Fibroblast of peridontal ligament (primary cell): ENCODE results near the gene CCDC78.
"Not testable (repeated sequence)": the region's sequence is repeated elsewhere in the genome, so short reads cannot be mapped to it uniquely, and the experiment has no call there.

Source experiments
- DNase-seq: peaks from one replicate; pipeline ENCODE4 v3.0.0-alpha.2; 2010; ENCODE audit errors: extremely low read depth

Gene CCDC78

DNA sequence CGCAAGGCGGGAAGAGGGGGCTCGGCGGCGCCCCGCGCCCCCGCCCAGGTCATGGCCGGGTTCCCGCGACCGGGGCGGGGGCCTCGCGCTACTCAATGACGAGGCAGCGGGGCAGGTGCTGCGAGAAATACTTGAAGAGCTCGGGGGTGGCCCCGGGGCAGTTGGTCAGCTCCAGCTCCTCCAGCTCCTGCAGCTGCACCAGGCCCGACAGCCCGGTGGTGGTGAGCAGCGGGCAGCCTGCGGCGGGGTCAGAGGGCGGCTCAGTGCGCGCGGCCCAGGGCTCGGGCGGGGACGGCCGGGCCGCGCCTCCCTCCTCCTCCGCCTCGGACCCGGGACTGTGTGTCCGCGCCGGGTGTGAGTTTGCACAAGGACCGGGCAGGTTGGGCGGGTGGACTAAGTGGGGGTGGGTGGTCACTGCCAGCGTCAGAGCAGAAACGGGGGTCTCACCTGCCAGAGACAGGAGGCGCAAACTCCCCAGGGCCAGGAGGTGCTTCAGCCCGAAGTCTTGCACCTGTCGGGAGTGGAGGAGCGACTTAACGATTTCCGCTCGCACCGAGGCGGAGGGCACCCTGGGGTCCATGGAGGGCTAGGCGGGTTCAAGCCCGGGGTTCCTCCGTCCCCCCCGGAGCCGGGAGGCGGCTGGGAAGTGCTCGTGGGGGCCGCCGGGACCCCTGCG, 31.9 kb downstream of the CCDC78 start:
- DNase-seq: no peak

DNA sequence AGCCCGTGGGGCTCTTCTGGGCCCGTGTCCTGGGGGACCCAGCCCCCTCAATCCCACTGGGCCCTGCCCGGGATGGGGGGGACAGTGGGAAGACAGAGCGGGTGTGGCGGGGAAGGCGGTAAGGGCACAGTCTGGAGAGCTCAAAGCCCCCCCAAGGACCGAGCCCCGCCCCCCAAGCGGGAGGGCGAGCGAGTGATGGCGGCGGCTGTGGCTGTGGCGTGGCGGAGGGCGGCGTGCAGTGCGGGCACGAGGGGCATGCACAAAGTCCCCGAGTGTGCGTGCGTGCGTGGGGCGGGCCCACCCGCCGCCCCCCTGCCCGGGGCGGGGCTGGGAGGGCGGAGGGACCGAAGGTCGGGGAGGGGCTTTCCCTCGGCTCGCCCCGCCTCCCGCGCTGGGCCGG, 32.5 kb downstream of the CCDC78 start:
- DNase-seq: no peak

DNA sequence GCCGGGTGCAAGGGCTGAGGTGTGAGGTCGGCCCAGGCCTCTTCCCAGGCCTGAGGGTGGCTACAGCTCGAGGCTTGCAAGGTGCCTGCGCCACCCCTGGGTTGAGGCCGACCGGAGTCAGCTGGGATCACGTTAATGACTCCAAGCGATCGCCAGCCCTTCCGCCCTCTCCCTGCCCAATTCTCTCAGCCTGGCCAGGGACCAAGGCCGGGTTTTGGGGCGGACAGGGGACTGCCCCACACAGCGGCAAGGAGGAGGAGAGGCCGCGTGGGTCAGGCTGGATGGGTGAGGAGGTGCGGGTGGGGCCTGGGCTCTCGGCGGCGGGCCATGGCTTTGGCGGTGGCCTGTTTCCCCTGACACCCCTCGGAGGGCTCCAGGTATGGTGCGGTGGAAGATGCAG, 32.9 kb downstream of the CCDC78 start:
- DNase-seq: no peak

DNA sequence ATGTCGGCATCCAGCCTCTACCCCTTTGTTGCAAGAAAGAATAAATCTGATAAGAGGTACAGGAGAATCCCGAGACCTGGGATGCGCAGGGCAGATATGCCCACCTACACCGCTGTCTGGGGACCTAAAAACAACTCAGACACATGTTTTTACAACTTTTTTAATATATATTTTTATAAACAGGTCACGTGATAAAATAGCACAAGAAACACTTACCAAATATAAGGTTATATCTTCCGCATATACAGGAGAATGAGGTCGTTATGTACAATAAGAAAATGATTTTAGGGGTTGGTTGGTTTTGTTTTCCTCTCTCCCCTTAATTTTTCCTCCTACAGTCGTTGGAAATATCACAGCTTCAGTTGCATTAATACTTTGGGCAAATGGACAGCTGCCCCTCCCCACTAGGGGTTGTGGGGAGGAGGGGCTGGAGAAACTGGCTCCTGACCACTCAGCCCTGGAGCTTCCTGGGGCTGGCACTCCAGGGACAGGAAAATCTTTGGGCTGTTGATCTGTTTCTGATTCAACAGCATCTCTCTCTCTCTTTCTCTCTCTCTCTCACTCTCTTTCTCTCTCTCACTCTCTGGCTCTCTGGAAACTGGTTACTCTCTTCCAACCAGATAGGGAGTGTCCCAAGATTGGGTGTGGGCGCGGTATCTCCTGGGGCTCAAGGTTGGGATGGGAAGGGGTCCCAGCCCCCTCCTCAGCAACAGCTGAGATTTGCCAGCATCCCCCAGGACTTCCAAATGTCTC, 33.7 kb downstream of the CCDC78 start:
- DNase-seq: no peak

DNA sequence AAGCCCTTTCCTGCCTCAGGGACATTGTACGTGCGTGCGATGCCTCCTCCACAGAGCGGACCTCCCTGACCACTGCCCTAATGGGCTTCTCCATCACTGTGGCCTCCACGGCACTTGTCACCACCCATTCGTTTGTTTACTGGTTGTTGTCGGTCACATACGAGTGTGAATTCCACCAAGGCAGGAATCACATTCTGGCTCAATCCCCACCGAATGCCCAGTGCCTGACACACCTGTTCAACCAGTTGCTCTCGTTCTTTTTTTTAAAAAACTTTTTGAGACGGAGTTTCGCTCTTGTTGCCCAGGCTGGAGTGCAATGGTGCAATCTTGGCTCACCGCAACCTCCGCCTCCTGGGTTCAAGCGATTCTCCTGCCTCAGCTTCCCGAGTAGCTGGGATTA, 35.0 kb downstream of the CCDC78 start:
- DNase-seq: not testable (repeated sequence)

DNA sequence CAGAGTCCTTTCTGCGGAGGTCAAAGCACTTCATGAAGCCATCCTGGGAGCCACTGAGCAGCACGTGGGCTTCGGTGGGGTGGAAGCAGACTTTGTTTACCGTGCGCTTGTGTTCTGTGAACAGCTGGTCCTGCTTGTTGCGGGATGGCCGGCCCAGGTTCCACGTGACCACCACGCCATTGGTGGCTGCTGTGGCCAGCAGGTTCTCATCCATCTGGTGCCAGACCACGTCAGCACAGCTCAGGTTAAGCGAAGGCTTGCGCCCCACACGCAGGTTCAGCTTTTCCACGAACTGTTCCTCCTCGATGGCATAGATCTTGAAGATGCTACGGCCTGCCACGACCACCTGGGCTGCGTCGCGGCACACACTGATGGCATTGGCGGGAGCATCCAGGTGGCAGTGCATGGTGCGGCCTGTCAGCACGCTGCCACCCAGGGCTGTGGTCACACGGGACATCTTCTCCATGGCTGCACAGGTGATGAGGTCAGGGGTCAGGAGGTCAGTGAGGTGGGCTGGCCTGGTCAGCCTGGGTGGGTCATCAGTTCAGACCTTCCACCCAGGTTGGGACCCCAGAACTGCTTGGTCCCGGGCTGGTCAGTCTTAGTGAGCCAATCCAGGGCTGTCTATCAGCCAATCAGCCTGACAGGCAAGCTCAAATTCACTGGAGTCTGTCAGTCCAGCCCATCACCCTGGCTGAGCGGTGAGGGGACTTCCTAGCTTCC, 36.9 kb downstream of the CCDC78 start:
- no peak for DNase-seq

DNA sequence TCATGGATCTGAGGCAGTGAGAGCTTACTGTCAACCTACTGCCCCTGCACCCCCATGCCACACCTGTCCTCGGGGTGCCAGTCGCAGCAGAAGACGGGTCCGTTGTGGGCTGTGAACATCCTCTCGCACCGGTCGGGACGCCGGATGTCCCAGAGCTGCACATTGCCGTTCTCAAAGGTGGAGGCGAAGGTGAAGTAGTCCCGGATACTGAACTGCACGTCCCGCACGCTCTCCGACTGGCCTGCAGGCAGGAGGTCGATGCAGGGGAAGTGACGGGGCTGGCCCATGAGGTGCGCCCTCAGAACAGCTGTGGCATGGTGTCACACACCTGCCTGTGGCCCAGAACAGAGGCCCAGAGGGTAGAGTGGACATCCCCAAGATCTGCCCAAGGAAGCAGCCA, 38.7 kb downstream of the CCDC78 start:
- DNase-seq: no peak

DNA sequence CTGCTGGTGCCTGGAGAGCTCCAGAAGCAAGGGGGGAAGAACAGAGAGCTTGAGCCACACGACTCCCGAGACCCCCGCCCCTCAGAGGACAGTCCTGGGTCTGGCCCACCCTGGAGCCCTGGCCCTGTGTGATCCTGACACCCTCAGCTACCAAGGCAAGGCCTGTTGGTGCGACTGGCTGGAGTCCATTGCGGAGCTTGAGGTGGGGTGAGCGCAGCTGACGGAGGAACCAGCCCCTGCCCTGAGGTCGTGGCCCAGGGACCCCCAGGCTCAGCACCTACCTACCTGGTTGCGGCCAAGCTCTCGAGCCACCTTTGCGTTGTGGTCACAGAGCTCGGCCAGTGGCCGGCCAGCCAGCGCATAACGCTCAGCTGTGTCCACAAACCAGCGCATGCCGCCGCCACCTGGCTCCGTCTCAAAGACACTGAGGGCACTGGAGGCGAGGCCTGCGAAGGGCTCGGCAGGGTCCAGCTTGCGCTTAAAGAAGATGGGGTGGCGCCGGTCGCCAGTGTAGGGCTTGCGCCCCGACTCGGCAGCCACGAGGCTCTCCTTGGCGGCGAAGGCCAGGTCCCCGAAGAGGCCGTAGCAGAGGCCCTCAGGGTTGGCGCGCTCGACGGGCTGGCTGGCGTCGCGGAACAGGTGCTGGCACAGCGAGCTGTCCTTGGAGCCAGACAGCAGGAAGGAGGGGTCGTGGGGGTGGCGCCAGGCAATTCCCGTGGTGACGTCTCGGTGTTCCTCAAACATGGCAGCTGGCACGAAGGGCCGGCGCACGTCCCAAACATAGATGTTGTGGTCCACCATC, 39.6 kb downstream of the CCDC78 start:
- DNase-seq: no peak

DNA sequence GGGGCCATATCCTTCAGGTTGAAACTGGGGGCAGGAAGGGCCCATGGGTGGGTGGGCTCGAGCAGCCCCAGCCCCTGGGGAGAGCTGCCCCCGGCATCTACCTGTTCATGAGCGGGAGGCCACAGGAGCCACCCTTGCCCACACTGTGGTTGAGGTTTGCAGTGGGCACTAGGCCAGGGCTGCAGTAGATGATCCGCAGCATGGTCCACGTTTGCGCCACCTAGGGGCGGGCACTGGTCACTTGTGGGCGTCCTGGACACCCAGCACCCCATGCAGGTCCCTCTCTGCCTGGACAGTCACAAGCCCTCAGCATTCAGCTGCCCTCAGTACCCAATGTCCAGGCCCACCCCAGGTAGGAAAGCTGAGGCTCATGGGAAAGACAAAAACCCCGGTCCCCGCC, 40.3 kb downstream of the CCDC78 start:
- DNase-seq: no peak

DNA sequence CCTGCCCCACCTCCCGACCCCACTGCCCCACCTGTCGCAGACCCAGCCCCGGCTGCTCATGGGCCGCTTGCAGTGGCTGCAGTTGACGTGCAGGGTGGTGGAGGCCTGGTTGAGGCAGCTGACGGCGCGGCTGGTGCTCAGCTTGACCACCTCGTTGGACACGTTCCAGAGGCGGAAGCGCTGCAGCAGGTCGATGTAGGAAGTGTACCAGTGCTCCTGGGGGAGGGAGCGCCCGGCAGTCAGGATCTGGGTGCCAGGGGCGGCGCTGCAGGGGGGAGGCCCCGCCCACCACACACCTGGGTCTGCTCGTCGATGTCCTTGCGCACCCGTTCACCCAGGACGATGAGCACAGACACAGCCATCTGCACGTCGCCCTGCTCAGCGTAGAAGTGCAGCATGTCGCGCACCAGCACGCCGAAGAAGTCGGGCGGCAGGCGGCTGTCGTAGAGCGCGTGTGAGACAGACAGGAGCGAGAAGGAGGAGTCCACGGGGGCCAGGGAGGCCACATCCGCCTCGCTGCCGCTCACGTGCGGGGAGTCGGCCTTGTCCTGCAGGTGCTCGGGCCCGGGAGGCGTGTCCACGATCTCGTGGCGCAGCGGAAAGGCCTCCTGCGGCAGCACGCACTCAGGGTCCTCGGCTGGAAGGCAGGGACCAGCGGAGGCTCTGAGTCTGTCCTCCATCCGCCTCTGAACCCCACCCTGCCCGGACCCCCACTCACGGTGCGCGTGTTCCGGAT, 41.1 kb downstream of the CCDC78 start:
- DNase-seq: no peak

DNA sequence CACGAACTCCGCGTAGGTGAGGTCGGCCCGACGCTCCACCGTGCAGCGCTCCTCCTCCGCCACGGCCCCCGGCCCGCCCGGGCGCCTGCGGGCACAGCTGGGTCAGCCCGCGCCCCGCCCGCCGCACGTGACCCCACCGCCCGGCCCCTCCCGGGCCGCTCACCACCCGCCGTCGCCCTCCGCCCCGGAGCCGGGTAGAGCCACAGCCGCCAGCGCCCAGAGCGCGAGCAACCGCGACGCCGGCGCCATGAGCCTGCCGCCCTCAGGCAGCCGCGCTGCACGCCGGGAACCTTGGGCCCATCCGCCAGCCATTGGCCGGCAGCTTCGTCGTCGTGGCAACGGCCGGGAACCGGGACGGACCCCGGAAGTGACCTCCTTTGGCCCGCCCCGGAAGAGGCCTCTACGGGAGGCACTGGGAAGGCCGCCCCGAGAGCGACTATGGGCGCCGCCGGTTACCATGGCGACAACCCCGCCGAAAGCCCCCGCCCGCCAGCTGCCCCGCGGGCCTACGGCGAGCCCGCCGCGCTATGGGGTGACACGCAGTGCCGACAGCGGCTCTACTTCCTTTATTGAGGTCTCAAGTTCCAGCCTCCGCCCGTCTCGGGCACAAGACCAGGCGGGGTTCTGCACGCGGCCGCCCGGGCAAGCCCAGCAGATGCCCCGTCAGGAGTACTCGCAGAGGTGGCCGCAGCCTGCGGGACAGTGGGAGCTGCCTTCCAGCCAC, 42.0 kb downstream of the CCDC78 start, which contains the start of gene JMJD8:
Gene JMJD8, minus strand, starts transcription at position 264 of the 724 bp plus-strand sequence. Its CDS starts 15 bp downstream, at position 249.
- peak; percentile 89 for DNase-seq

DNA sequence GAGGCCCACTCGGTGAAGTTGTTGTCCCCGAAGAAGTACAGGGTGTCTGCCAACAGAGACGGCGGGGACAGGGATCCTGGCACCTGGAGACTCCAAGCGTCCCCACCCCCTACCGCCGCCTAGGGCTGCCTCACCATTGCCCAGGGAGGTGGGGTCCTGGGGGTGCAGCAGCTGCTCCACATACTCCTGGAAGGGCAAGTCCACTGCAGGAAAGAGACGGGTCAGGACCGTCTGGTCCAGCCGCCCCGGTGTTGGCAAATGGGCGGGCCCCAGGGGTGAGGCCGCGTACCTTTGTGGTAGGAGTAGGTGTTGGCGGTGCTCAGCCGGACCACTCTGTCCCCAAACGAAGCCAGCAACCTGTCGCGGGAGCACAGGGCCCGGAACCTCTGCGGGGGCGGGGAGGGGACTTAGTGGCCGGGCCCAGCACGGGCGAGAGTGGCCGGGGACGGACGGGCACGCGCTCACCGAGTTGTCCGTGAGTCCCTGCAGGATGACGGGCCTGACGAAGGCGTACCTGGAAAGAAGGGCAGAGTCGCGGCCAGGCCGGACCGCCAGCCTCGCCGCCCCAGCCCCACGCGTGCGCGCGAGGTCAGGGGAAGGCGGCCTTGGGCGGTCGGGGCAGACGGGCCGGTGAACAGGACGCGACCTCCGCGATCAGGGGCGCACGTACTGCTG, 42.7 kb downstream of the CCDC78 start:
- DNase-seq: no peak

DNA sequence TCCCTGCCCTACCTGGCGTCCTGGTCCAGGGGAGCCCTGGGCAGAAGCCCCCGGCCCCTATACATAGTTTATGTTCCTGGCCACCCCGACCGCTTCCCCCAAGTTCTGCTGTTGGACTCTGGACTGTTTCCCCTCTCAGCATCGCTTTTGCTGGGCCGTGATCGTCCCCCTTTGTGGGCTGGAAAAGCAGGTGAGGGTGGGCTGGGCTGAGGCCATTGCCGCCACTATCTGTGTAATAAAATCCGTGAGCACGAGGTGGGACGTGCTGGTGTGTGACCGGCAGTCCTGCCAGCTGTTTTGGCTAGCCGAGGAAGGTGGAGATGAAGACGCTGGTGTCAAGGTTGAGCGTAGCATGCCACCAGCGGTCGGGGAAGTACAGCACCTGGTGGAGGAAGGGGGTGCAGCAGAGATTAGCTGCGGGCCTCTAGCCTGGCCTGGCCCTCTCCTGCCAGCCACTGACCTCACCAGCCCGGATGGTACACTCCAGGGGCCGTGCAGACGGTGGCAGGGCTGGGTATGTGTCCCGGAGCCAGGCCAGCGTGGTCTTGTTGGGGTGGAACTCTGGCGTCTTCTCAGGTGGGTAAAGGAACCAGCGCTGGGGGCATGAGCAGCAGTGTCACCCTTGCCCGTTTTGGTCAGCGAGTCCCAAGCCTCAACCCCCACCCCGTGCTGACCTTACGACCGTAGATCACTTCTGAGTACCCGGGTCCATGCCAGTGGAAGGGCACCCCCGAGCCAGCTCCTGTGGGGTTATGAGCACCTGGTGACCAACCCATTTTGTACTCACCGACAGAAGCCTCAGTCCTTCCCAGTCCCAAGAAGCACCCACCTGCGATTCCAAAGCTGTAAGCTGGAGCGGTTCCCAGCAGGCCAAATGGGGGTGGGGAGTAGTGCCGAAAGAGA, 43.5 kb downstream of the CCDC78 start:
- no peak for DNase-seq

DNA sequence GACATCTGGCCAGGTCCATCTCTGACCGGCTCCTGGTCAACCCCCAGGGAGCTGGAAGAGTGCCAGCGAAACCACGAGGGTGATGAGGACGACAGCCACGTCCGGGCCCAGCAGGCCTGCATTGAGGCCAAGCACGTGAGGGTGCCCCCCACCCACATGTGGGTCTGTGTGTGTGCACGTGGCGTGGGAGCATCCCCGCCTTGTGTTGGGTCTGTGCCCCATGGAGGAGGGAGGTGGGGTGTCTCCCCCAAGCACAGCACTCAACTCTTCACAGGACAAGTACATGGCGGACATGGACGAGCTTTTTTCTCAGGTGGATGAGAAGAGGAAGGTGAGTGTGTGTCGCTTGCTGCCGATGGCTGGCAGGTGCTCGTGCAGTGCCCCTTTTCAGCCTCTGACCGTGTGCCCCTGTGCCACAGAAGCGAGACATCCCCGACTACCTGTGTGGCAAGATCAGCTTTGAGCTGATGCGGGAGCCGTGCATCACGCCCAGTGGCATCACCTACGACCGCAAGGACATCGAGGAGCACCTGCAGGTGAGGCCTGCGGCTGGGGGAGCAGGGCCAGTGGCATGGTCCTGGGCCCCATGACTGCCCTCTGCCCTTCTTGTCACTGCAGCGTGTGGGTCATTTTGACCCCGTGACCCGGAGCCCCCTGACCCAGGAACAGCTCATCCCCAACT, 44.4 kb downstream of the CCDC78 start:
- DNase-seq: no peak

DNA sequence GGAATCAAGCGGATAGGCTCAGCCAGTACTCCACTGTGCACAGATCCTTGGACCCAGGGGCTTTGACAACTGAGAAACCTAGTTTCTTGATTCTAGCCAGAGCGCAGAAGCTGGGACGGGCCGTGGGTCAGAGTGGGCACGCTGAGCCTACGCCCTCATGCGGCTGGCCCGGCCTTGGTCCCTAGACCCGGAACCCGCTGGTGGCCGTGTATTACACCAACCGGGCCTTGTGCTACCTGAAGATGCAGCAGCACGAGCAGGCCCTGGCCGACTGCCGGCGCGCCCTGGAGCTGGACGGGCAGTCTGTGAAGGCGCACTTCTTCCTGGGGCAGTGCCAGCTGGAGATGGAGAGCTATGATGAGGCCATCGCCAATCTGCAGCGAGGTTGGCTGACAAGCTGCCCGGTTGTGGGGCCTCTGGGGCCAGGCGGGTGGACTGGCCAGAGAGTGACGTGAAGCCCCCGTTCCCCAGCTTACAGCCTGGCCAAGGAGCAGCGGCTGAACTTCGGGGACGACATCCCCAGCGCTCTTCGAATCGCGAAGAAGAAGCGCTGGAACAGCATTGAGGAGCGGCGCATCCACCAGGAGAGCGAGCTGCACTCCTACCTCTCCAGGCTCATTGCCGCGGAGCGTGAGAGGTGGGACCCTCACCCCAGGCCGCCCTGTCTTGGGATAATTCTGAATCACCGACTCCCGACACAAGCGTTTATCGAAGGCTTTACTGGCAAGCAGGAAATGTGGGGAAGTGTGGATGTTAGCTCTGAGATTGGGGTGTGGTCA, 45.1 kb downstream of the CCDC78 start:
- DNase-seq: peak; percentile 53

DNA sequence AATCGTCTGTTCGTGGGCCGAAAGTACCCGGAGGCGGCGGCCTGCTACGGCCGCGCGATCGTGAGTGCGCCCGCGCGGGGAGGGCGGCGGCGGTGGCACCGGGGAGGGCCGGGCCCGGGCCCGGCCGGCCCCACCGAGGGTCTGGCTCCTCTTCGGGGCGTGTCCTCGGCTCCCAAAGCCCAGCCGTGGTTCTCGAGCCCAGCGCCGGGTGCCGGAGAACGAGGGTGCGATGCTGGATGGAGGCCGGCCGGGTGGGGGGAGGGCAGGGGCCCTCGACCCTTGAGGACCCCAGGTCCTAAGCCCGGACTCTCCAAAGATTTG, 45.7 kb downstream of the CCDC78 start:
- no peak for DNase-seq

DNA sequence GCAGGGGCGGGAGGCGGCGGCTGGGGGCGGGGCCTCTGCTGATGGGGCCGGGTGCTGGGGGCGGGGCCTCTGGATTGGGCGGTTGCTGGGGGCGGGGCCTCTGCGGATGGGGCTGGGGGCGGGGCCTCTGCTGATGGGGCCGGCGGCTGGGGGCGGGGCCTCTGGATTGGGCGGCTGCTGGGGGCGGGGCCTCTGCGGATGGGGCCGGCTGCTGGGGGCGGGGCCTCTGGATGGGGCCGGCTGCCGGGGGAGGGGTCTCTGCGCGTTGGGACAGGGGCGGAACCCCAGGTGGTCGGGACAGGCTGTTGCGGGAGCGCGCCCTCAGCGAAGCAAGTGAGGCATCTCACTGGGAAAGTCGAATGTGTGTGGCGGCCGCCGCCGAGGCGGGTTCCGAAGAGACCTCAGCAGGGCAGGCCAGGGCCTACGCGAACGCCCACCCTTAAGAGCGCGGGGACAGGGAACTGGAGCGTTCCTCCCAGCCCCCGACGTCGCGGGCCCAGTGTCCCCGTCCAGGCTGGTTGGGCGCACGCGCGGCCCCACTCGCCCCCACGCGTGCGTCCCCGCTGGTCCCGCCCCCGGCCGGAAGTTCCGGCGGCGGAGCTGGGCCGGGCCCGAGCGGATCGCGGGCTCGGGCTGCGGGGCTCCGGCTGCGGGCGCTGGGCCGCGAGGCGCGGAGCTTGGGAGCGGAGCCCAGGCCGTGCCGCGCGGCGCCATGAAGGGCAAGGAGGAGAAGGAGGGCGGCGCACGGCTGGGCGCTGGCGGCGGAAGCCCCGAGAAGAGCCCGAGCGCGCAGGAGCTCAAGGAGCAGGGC, 46.2 kb downstream of the CCDC78 start, which contains the start of gene STUB1:
Gene STUB1, plus strand, starts transcription at position 597 of the 811 bp plus-strand sequence. Its CDS starts 116 bp downstream, at position 713.
- DNase-seq: peak; percentile 75
